K562 (cell line): ENCODE data around the gene NPAS3. TPM values are rescaled to one million over a fixed set of nuclear protein-coding genes. Genes with fewer than 3 reads are reported as not detected.

Experiments used
- ATAC-seq: fragments of 200-7000 bp; cut with Tn5 transposase; 3 replicates; pipeline ENCODE4 v1.9.1; 2020; ENCODE audit warnings: moderate library complexity
- BruUV-seq: library from RNA; stranded (reverse); fragments of 400-500 nt; replicated peaks from 2 replicates; lab custom pipeline; 2021; lab: Mats Ljungman, UMichigan
- CTCF ChIA-PET: fragments of 300-600 bp; formaldehyde crosslinking; extraction: SDS; loops from one replicate; lab custom pipeline; 2021; ENCODE audit warnings: low intra/inter-chr PET ratio; lab: Yijun Ruan, JAX
- POLR2A ChIA-PET: fragments of 300-600, 350-650 bp; sonication (Branson Sonifier 250); formaldehyde crosslinking; extraction: SDS; loops from one replicate; lab custom pipeline; 2021; ENCODE audit warnings: antibody characterized with exemption, inconsistent platforms; lab: Yijun Ruan, JAX
- DNase-seq, 4 experiments: peaks; one replicate each; pipeline versions ENCODE4 v3.0.0 to v3.0.0-alpha.2; 2011 to 2018; ENCODE audit warnings: low spot score in 3 of 4, mixed read lengths in 3 of 4; ENCODE audit errors: extremely low read depth in 1 of 4
- FAIRE-seq: peaks from 2 replicates; lab custom pipeline; 2011; peaks lifted over from hg19 to GRCh38; lab: Jason Lieb, UNC
- H2AFZ ChIP-seq: 2 replicates; pipeline ENCODE4 v1.6.0; 2011; ENCODE audit warnings: low read depth, low read length, control low read depth, inconsistent platforms
- H3K27ac ChIP-seq: fragments of 200-600 bp; 3 replicates; pipeline ENCODE4 v1.8.0; 2011; ENCODE audit warnings: low read depth, mild to moderate bottlenecking, control low read depth, inconsistent platforms, low read length, moderate library complexity, mixed read lengths; ENCODE audit errors: extremely low read depth
- H3K27me3 ChIP-seq, 2 experiments: fragments of 300-600 bp in 1 of 2; 2 replicates in 1 of 2; 3 replicates in 1 of 2; pipeline versions ENCODE4 v1.6.0 to v1.8.0; 2011; ENCODE audit warnings: inconsistent platforms in 2 of 2, low read length in 2 of 2, mild to moderate bottlenecking in 1 of 2, mixed read lengths in 1 of 2, moderate library complexity in 1 of 2; ENCODE audit not compliant: control insufficient read depth in 2 of 2, insufficient read depth in 2 of 2
- H3K36me3 ChIP-seq: fragments of 300-600 bp; 3 replicates; pipeline ENCODE4 v1.8.0; 2011; ENCODE audit warnings: mild to moderate bottlenecking, low read length, inconsistent platforms; ENCODE audit not compliant: control insufficient read depth, insufficient read depth
- H3K4me1 ChIP-seq, 2 experiments: fragments of 200-600 bp in 1 of 2; replicated peaks in 1 of 2; 2 replicates in 1 of 2; 3 replicates in 1 of 2; pipeline versions ENCODE4 v1.5.1 to v1.8.0; 2011; ENCODE audit warnings: inconsistent platforms in 2 of 2, low read length in 2 of 2, mild to moderate bottlenecking in 1 of 2, mixed read lengths in 1 of 2, moderate library complexity in 1 of 2; ENCODE audit not compliant: control insufficient read depth in 2 of 2, insufficient read depth in 2 of 2
- H3K4me2 ChIP-seq: 2 replicates; pipeline ENCODE4 v1.6.1; 2011; ENCODE audit warnings: low read length, control low read depth, inconsistent platforms, mixed read lengths; ENCODE audit not compliant: insufficient read depth
- H3K4me3 ChIP-seq: fragments of 200-600 bp; sonication (generic), shearing (Covaris generic); 2 replicates; pipeline ENCODE4 v1.5.1; 2016; ENCODE audit warnings: control low read depth, inconsistent platforms
- H3K79me2 ChIP-seq: fragments of 200-600 bp; 3 replicates; pipeline ENCODE4 v1.8.0; 2011; ENCODE audit warnings: low read length, inconsistent platforms; ENCODE audit not compliant: control insufficient read depth, insufficient read depth
- H3K9ac ChIP-seq, 2 experiments: 2 replicates each; pipeline versions ENCODE4 v1.6.0 to v1.6.1; 2011; ENCODE audit warnings: low read depth in 2 of 2, low read length in 2 of 2, control low read depth in 1 of 2, inconsistent platforms in 1 of 2, mild to moderate bottlenecking in 1 of 2, mixed read lengths in 1 of 2; ENCODE audit not compliant: insufficient read depth in 1 of 2
- H3K9me1 ChIP-seq: one replicate; pipeline ENCODE4 v1.6.0; 2011; ENCODE audit warnings: inconsistent platforms, mild to moderate bottlenecking, low read length, moderate library complexity; ENCODE audit not compliant: control insufficient read depth, insufficient read depth
- H3K9me3 ChIP-seq: replicated peaks from 2 replicates; pipeline ENCODE4 v1.5.1; 2011; ENCODE audit warnings: low read depth, low read length, inconsistent platforms; ENCODE audit not compliant: control insufficient read depth, insufficient read depth
- H4K20me1 ChIP-seq: replicated peaks from 2 replicates; pipeline ENCODE4 v1.6.1; 2011; ENCODE audit warnings: low read length, inconsistent platforms, mixed read lengths; ENCODE audit not compliant: control insufficient read depth, insufficient read depth
- CCNT2 ChIP-seq: IDR thresholded peaks from 2 replicates; pipeline ENCODE4 v1.6.1; 2011; ENCODE audit warnings: borderline replicate concordance, low read depth, mild to moderate bottlenecking, moderate library complexity, mixed read lengths, low read length; ENCODE audit not compliant: insufficient read length; ENCODE audit errors: extremely low read depth
- FOXJ3 ChIP-seq: sonication (generic); formaldehyde crosslinking; IDR thresholded peaks from 2 replicates; pipeline ENCODE4 v1.4.0; 2020; ENCODE audit warnings: mild to moderate bottlenecking, missing genetic modification reagents
- IFI16 ChIP-seq: fragments of 250-450 bp; sonication (Bioruptor Pico); IDR thresholded peaks from 2 replicates; pipeline ENCODE4 v2.1.2; 2022; ENCODE audit warnings: mild to moderate bottlenecking, inconsistent platforms
- NELFE ChIP-seq: IDR thresholded peaks from 2 replicates; pipeline ENCODE4 v1.6.1; 2011; ENCODE audit warnings: mild to moderate bottlenecking; ENCODE audit not compliant: insufficient read depth, insufficient read length
- RAD21 ChIP-seq, 2 experiments: fragments of 250-450 bp in 1 of 2; fragments of 450-650 bp in 1 of 2; sonication (Bioruptor Pico) in 1 of 2; formaldehyde crosslinking in 1 of 2; IDR thresholded peaks in 1 of 2; conservative IDR thresholded peaks in 1 of 2; 2 replicates each; pipeline versions ENCODE4 v1.4.0 to v1.8.0; 2020 to 2022; ENCODE audit warnings: mild to moderate bottlenecking in 2 of 2, moderate library complexity in 1 of 2
- SREBF2 ChIP-seq: sonication (generic); formaldehyde crosslinking; IDR thresholded peaks from 2 replicates; pipeline ENCODE4 v1.4.0; 2020; ENCODE audit warnings: mild to moderate bottlenecking, missing genetic modification reagents
- SRF ChIP-seq, 2 experiments: fragments of 250-450, 450-650 bp in 1 of 2; sonication (Bioruptor Pico) in 1 of 2; sonication (generic) in 1 of 2; formaldehyde crosslinking; IDR thresholded peaks; 2 replicates each; pipeline versions ENCODE4 v1.5.0 to v1.5.1; 2020 to 2022; ENCODE audit warnings: mild to moderate bottlenecking in 1 of 2, missing genetic modification reagents in 1 of 2
- TCF7L2 ChIP-seq: fragments of 150-350 bp; IDR thresholded peaks from 2 replicates; pipeline ENCODE4 v1.6.1; 2016; ENCODE audit warnings: low read depth, mild to moderate bottlenecking, low read length, moderate library complexity
- VEZF1 ChIP-seq: fragments of 200-800 bp; sonication (Bioruptor generic); IDR thresholded peaks from 2 replicates; pipeline ENCODE4 v1.6.1; 2017; ENCODE audit warnings: missing genetic modification characterization, missing compliant biosample characterization
- YY1 ChIP-seq, 3 experiments: IDR thresholded peaks; 2 replicates each; pipeline ENCODE4 v1.6.1; 2011; ENCODE audit warnings: low read length in 2 of 3, mild to moderate bottlenecking in 2 of 3, moderate library complexity in 2 of 3, borderline replicate concordance in 1 of 3, control low read depth in 1 of 3, low read depth in 1 of 3; ENCODE audit not compliant: insufficient read depth in 3 of 3, insufficient replicate concordance in 2 of 3, control insufficient read depth in 1 of 3, insufficient read length in 1 of 3; ENCODE audit errors: extremely low read depth in 1 of 3
- ZBTB7A ChIP-seq: IDR thresholded peaks from 2 replicates; pipeline ENCODE4 v1.6.1; 2011; ENCODE audit warnings: low read depth, mild to moderate bottlenecking, low read length, moderate library complexity, borderline replicate concordance; ENCODE audit not compliant: control insufficient read depth
- ZC3H4 ChIP-seq: sonication (generic); formaldehyde crosslinking; IDR thresholded peaks from 2 replicates; pipeline ENCODE4 v1.9.0; 2021; ENCODE audit warnings: missing genetic modification reagents, borderline replicate concordance
- ZNF12 ChIP-seq: sonication (generic); formaldehyde crosslinking; IDR thresholded peaks from 2 replicates; pipeline ENCODE4 v1.4.0; 2020; ENCODE audit warnings: mild to moderate bottlenecking, missing genetic modification reagents
- ZNF586 ChIP-seq: fragments of 450-650 bp; formaldehyde crosslinking; conservative IDR thresholded peaks from 2 replicates; pipeline ENCODE4 v1.4.0; 2020; ENCODE audit warnings: mild to moderate bottlenecking, moderate library complexity
- ZNF830 ChIP-seq: fragments of 250-450 bp; sonication (Bioruptor Pico); IDR thresholded peaks from 2 replicates; pipeline ENCODE4 v1.5.0; 2021; ENCODE audit warnings: mild to moderate bottlenecking
- WGBS: fragments of 100-300 bp; shearing (Covaris generic); methylation state at CpG from one replicate; pipeline ENCODE4 v1.1.6; 2016; ENCODE audit warnings: low coverage, mixed read lengths; ENCODE audit not compliant: insufficient coverage; ENCODE audit errors: missing lambda C conversion rate; 5-methylcytosine and 5-hydroxymethylcytosine counted together
- in situ Hi-C: fragments of 300-500 bp; cut with MboI; formaldehyde crosslinking; loops from 4 replicates; pipeline ENCODE4 v1.15.0; 2018; ENCODE audit warnings: inconsistent platforms, mixed read lengths
- intact Hi-C: fragments of 100-400 bp; cut with micrococcal nuclease; formaldehyde crosslinking; loops from 2 replicates; pipeline ENCODE4 v1.14.2; 2022
- polyA plus RNA-seq, 8 experiments: library from polyadenylated mRNA; depleted of rRNA in 4 of 8; stranded (reverse) in 5 of 8; unstranded in 3 of 8; fragments of >200 nt; fragmentation: Nextera tagmentation in 2 of 8; fragmentation: Illumina TruSeq in 1 of 8; extraction: Ambion mirVana in 2 of 8; extraction: Trizol in 1 of 8; gene quantifications; 2 replicates each; pipeline versions ENCODE4 v1.2.1 to v1.2.3, GENCODE V29; 2011 to 2014; ENCODE audit warnings: inconsistent platforms in 1 of 8, missing spikeins in 1 of 8
- total RNA-seq, 7 experiments: library from RNA; depleted of rRNA in 6 of 7; stranded (reverse); fragments of >200 nt in 6 of 7; fragmentation: Illumina TruSeq in 2 of 7; extraction: Trizol in 2 of 7; gene quantifications; 2 replicates each; pipeline versions ENCODE4 v1.2.1 to v1.2.3, GENCODE V29; 2011 to 2021; ENCODE audit warnings: low replicate concordance in 1 of 7
- TF ChIP-seq, protein P1 (sequence below): fragments of 450-650 bp; IDR thresholded peaks from 2 replicates; pipeline ENCODE4 v1.6.1; 2016; ENCODE audit warnings: borderline replicate concordance

Gene NPAS3
- total and polyA plus RNA-seq, 9 of the 15 experiments (the other 6 are each of a cell fraction or from before 2014, with no cell fraction given) = 0.04 TPM; not detected in 8

- TF ChIP-seq, protein P1, sequence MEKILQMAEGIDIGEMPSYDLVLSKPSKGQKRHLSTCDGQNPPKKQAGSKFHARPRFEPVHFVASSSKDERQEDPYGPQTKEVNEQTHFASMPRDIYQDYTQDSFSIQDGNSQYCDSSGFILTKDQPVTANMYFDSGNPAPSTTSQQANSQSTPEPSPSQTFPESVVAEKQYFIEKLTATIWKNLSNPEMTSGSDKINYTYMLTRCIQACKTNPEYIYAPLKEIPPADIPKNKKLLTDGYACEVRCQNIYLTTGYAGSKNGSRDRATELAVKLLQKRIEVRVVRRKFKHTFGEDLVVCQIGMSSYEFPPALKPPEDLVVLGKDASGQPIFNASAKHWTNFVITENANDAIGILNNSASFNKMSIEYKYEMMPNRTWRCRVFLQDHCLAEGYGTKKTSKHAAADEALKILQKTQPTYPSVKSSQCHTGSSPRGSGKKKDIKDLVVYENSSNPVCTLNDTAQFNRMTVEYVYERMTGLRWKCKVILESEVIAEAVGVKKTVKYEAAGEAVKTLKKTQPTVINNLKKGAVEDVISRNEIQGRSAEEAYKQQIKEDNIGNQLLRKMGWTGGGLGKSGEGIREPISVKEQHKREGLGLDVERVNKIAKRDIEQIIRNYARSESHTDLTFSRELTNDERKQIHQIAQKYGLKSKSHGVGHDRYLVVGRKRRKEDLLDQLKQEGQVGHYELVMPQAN = no peak
- TF ChIP-seq ZNF830 (no peak), NELFE (no peak), SREBF2 (CRISPR knock-in tag) (no peak), ZNF12 (no peak), ZC3H4 (CRISPR knock-in tag) (no peak), FOXJ3 (CRISPR knock-in tag) (no peak), SRF (CRISPR knock-in tag; IDR thresholded peaks at IDR 0.05) (no peak)
Measured at GRCh38 chr14:33010495-33010894, 71.8 kb downstream of the NPAS3 start (continued).

DNA sequence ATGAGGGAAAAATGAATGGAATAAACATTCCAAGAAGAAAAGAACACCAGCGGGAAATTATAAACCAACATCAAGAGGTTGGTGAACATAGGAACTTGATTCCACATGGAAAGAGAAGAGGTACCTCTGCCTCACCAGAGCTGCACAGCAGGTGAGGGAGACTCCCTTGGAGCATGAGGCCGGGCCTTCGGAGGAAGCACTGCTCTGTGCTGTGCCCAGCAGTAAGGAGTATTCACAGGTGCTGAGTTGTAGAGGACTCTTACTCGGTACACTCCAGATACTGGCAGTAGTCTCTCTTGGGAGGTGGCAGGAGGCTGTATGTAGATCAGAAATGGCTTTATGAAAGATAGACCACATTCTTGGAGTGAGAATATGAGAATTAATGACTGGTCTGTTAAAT is 76.0 kb downstream of the NPAS3 start:
- Histone ChIP-seq H2AFZ (no peak overlapping the region), H3K36me3 (no peaks in the 10 kb centered on the region), H3K4me3 (no peak overlapping the region), H3K4me2 (no peak overlapping the region), H3K9ac (no peak overlapping the region), H3K9me3 (no peaks in the 10 kb centered on the region), H3K27ac (no peak overlapping the region), H4K20me1 (no peaks in the 10 kb centered on the region), H3K9me1 (no peaks in the 10 kb centered on the region), H3K27me3 (no peaks in the 10 kb centered on the region), H3K79me2 (no peaks in the 10 kb centered on the region), H3K4me1 (no peaks in the 10 kb centered on the region)
- ChIA-PET POLR2A (no interaction called here), CTCF (no interaction called here)
- 0% methylated on average over 4 of the region's 4 CpGs for whole genome bisulfite sequencing
- no peak for DNase-seq
- no peak for ATAC-seq
- FAIRE-seq = no peak
- intact Hi-C loops = no loop called here
- in situ Hi-C loops = no loop called here
- BruUV-seq = no TSS peak
- no peak for TF ChIP-seq YY1 (IDR thresholded peaks at IDR 0.05; ENCODE audit: borderline replicate concordance in 1 of 3, control insufficient read depth in 1 of 3, extremely low read depth in 1 of 3, insufficient read depth in 3 of 3, insufficient read length in 1 of 3, insufficient replicate concordance in 2 of 3, low read depth in 1 of 3, low read length in 2 of 3)
- TF ChIP-seq CCNT2 = no peak
- no peak for TF ChIP-seq TCF7L2
- TF ChIP-seq IFI16 (CRISPR knock-in tag) = no peak
- no peak for TF ChIP-seq ZNF586 (CRISPR knock-in tag)
- no peak for TF ChIP-seq RAD21 (CRISPR knock-in tag; conservative IDR thresholded peaks at IDR 0.05 in 1 of 2, IDR thresholded peaks at IDR 0.05 in 1 of 2)
- TF ChIP-seq VEZF1 (CRISPR knock-in tag) = no peak
- no peak for TF ChIP-seq ZBTB7A
